RCC 7860 (cell line): ENCODE data around the gene CLK1.
"Not testable (repeated sequence)": the region's sequence is repeated elsewhere in the genome, so short reads cannot be mapped to it uniquely, and the experiment has no call there.

Experiments used
- DNase-seq: peaks from one replicate; pipeline ENCODE4 v3.0.0-alpha.2; 2015; ENCODE audit warnings: low spot score
- FAIRE-seq: peaks from 2 replicates; lab custom pipeline; 2012; peaks lifted over from hg19 to GRCh38; lab: Jason Lieb, UNC

CLK1 gene

DNA sequence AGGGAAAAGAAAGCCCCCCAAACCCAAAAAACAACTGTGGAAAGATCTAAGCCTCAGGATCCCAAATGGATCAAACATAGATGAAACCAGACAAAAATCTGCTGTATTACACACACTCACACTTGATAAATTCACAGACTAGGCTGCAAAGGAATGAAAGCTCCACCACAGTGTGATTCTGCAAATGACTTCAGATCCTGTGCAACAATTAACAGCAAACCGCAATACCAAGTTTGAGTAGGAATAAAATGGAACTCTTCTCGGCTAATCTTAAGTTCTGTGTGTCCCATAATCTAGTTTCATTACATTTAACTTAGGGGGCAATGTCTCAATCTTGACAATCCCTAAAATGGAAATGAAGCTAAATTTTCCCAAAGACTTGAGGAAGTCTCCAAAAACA, 11.9 kb downstream of the CLK1 start:
- no peak for DNase-seq
- FAIRE-seq = no peak

DNA sequence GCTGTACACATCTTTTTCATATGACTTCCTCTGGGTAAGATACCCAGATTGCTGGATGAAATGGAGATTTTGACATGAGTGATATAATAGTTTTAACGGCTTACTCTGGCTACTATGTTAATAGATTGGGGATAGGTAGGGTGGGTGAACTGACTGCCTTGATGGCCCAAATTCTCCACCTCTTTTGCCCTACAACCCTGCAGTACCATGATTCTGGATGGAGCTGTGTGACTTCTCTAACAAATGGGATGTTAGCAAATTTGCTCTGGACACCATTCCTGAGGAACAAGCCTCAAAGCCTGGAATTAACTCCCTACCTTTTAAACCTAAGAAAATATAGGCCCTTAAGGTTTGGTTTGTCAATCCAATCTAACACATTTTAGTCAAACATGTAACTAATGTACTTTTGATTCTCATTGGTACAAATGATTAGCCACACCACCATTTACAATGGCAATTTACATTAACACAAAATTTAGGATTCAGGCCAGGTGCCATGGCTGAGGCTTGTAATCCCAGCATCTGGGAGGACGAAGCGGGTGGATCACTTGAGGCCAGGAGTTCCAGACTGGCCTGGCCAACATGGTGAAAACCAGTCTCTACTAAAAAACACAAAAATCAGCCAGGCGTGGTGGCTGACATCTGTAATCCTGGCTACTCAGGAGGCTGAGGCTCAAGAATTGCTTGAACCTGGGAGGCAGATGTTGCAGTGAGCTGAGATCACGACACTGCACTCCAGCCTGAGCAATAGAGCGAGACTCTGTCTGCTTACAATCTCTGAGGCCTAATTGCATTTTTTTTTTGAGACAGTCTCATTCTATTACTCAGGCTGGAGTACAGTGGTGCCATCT, 12.8 kb downstream of the CLK1 start:
- no peak for FAIRE-seq
- DNase-seq = no peak

DNA sequence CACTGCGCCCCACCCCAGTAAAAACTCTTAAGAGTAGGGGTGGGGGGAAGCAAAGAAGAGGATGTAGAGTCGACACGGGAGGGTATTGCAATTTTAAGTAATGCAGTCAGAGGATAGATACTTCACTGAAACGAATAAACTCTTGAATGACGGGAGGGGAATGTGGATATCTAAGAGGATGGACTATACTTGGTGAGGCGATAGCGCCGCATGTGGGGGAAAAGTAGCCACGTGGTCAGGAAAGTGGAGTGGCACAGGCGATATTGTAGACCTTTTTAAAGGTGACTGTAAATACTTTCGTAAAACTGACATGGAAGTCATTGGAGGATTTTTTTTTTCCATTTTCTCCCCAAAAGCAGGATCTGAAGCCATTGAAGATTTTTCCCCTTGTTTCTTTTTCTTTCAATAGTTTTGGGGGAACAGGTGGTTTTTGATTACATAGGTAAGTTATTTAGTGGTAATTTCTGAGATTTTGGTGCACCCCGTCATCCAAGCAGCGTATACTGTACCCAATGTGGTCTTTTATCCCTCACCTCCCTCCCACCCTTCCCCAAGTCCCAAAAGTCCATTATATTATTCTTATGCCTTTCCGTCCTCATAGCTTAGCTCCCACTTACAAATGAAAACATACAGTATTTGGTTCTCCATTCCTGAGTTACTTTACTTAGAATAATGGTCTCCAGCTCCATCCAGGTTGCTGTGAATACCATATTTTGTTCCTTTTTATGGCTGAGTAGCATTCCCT, 13.8 kb downstream of the CLK1 start:
- no peak for DNase-seq
- FAIRE-seq = no peak

DNA sequence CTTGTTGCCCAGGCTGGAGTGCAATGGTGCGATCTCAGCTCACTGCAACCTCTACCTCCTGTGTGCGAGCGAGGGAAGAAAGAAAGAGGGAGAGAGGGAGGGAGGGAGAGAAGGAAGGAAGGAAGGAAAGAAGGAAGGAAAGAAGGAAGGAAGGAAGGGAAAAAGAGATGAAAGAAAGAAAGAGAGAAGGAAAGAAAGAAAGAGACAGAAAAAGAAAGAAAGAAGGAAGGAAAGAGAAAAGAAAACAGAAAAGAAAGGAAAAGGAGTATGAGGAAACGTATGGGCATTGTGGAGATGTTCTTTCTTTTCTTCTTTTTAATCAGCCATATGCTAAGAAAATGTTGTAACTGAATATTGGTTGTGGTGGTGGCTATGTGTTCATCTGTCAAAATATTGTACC, 16.5 kb downstream of the CLK1 start:
- no peak for FAIRE-seq
- no peak for DNase-seq

DNA sequence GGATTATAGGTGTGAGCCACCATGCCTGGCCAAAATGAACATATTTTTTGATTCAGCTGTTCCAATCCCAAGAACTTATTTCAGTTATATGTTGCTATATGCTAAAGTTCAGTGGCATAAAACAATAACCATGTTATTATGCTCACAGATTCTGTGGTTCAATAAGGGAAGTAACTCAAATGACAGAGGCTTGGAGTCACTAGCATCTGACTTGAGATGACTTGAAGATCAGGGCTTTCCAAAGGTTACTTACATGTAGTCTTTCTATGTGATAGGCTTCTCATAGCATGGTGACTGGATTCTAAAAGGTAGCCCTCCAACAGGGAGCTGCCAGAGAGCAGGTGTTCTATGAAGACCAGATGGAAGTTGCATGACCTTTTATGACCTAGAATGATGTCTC, 17.2 kb downstream of the CLK1 start:
- DNase-seq = no peak
- FAIRE-seq = no peak

DNA sequence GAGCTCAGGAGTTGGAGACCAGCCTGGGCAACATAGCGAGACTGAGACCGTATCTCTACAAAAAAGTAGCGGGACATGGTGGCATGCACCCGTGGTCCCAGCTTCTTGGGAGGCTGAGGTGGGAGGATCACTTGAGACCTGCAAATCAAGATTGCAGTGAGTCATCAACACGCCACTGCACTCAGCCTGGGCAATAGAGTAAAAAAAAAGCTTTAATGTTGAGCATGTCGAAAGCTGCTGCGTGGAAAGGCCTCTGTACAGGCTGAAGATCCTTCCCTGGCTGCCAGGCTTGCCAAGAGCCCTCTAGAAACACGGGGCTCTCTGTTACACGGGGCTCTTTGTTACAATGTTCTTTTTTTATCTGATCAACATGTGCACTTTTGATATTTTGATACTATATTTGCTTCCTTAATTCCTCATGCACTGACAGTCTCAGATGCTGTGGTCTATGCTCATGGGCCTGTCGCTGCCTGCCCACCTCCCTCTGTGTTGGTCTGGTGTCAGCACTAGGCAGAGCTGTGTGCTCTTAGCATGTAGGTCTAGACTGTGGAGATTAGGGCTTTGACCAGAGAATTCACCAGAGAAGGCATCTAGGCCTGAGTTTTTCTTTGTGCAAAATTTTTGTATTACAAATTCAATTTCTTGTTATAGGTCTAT, 18.7 kb downstream of the CLK1 start:
- DNase-seq (no peak), FAIRE-seq (no peak)

DNA sequence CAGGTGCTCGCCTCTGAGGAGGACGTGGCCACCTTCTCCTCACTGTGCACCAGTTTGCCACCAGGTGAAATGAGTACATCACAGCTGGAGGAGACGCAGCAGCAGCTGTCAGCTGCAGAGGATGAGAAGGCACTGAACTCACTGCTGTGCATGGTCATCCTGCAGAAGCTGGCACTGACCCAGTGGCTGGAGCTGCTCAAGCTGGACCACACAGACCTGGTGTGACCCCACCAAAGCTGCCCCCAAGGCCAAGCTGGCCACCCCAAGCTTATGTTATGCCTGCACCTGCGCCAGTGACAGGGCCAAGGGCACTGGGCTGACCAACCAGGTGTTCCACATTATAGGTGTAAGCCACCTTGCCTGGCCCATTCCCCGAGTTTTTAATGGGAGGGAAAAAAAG, 19.3 kb downstream of the CLK1 start:
- DNase-seq = no peak
- FAIRE-seq = no peak

DNA sequence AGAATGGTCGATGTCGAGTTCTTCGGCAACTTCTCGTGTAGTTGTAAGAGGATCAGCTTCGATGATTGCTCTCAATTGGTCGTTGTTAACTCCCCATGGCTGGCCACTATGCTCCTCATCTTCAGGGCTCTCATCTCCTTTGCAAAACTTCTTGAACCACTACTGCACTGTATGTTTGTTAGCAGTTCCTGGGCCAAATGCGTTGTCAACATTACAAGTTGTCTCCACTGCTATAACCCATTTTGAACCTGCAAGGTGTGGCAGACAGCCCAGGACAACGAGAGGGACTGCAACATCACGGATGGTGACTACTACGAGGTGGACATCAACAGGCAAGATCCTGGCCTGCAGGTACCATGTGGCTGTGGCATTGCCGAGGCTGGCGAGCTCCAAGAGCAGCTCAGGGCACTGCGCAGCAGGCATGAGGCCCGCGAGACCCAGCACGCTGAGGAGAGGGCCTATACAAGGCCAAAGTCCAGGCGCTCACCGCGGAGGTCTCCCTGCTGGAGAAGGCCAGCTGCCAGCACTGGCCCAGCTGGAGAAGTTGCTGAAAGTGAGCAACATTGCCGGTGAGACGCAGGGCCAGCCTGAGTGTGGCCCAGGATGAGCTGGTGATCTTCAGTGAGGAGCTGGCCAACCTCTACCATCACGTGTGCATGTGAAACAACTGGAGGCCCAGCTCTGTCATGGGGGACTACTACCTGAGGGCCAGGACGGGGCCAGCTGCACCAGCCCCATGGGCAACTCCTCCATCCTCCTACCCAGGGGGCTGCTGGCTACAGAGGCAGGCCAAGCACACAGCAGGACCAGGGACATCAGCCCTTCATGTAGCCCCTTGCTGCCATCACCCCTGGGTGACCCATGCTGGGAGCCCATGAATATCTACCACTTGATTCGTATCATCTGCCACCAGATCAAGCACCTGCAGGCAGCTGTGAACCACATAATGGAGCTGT, 20.2 kb downstream of the CLK1 start:
- DNase-seq (no peak), FAIRE-seq (no peak)

DNA sequence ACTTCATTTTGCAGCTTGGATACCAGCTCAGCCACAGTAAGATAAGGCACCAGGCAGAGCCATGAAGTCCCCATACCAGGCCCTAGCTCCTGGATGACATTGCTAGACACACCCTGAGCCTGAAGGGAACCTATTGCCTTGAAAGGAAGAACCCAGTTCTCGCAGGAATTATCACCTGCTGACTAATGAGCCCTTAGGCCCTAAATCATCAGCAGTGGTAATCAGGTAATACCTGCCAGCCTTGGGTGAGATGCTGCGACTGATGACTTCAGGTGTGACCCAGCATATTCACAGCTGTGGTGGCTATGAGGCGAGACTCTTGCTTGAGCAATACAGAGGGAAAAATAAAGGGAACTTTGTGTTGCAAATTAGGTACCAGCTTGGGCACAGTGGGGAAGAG, 24.9 kb downstream of the CLK1 start:
- DNase-seq (no peak), FAIRE-seq (no peak)

DNA sequence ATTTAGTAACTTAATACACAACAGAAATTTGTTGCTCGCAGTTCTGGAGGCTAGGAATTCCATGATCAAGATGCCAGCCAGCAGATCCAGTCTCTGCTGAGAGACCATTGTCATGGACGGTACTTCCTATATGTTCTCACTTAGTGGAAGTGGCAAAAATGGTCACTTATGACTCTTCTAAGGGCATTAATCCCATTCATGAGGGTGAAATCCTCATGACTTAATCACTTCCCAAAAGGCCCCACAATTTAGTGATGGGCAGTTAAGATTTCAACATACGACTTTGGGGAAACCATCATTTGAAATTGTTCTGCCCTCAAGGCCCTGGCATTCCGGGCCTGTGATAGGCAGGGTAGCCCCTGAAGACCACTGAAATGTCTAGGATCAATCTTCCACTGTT, 29.8 kb downstream of the CLK1 start:
- no peak for DNase-seq
- FAIRE-seq = no peak

DNA sequence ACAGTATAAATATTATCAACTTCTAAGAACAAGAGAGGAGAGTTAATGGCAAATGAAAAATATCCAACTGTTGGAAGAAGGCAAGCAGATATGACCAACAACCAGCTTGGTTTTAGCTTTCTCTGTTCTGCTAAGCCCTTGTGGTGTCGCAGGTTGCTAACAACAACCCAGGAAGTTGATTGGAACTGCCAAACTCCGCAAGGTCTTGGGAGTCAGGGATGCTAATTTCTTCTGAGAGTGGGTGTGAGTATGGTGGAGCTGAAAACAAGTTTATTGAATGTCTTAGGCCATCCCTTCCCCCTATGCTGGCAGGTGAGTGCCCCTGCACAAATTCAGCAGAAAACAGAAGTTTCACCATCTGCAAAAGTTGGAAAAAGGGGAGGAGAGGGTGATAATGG, 35.2 kb downstream of the CLK1 start:
- FAIRE-seq (no peak), DNase-seq (no peak)

DNA sequence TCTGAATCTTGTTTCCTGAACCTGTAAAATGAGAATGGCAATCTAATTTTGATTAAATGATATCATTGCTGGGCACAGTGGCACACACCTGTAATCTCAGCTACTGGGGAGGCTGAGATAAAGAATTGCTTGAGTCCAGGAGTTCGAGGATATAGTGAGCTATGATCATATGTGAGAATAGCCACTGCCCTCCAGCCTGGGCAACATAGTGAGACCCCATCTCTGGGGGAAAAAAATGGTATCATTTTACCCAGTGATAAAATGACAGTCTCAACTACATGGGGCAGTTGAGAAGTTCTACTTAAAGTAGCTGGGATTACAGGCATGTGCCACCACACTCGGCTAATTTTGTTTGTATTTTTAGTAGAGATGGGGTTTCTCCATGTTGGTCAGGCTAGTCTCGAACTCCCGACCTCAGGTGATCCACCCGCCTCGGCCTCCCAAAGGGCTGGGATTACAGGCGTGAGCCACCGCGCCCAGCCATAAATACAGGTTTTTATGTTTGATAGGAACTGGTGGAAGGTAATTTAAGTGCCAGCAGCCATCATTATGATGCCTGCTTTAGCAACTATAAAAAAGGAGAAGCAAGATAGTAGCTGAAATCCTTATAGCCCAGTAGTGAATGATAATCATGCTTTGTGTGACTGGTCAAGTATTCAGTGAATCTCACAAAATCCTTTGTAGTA, 35.7 kb downstream of the CLK1 start:
- no peak for DNase-seq

DNA sequence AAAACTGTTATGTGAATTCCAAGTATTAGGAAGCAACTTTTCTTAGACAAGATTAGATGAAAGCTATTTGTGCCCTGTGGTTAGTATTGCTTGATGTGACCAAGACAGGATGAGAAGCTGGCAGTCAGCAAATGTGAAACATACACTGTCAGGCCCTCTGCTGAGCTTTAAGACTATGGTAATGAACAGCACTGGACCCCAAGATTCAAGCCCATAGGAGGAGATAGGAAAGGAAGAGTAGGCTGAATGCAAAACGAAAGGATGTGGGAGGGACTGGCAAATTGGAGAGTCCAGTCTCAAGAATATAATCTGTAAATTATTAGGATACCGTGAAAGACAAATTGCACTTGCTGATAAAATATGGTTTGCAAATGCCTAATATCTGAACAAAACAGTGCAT, 36.4 kb downstream of the CLK1 start:
- FAIRE-seq (no peak), DNase-seq (no peak)

More for the DNA sequence above, 35.7 kb downstream of the CLK1 start:
- no peak for FAIRE-seq

DNA sequence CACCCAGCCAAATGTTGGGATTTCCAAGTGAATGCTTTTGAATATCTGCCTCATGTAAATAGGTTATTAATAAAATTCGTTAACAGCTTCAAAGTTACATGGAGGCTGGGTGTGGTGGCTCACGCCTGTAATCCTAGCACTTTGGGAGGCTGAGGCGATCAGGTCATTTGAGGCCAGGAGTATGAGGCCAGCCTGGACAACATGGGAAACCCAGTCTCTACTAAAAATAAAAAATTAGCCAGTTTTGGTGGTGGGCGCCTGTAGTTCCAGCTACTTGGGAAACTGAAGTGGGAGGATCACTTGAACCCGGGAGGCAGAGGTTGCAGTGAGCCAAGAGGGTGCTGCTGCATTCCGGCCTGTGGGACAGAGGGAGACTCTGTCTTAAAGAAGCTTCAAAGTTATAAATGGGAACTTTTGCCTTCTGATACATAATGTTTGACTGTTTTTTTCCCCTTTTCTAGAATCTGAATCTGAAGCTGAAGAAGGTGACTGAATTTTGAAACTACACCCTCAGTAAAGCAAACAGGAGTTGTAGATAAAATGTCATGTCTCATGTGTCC, 42.7 kb downstream of the CLK1 start:
- FAIRE-seq (no peak), DNase-seq (no peak)

DNA sequence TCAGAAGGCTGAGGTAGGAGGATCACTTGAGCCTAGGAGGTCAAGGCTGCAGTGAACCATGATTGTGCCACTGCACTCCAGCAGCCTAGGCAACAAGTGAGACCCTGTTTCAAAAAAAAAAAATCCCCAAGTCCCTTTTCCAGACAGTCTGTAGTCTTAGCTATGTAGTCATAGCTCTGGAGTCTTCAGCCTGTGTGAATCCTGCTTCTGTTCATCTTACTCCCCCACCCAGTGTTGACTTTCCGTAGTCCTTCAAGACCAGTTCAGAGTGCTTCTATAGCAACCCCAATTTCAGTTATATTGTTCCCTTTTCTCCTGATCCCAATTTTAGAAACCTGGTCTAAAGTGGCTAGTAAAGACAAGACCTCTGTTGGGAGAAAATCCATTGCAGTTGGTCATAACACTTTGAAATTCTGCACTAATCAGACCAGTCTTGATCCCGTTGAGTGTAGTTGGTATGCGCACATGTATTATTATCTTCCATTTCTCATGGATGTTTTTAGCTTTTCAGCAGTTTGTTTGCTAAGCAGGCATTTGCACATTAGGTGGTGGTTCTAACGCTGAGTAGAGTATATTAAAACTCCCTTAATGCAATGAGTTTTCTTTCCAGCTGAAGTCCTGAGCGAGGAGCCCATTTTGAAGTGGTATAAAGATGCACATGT, 43.8 kb downstream of the CLK1 start:
- FAIRE-seq (no peak), DNase-seq (no peak)

DNA sequence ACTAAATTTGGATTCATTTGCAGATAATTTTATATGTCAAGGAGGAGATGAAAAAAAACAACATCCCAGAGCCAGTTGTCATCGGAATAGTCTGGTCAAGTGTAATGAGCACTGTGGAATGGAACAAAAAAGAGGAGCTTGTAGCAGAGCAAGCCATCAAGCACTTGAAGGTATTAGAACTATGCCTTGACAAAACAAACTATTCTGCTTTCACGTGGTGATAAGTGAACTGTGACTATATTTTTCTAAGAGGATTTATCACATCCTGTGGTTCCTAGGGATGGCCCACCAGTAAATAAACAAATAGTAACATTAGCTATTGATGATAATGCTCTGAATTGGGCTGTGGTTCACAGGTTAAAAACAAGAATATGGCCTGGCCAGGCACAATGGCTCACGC, 45.7 kb downstream of the CLK1 start:
- not testable (repeated sequence) for FAIRE-seq, DNase-seq

DNA sequence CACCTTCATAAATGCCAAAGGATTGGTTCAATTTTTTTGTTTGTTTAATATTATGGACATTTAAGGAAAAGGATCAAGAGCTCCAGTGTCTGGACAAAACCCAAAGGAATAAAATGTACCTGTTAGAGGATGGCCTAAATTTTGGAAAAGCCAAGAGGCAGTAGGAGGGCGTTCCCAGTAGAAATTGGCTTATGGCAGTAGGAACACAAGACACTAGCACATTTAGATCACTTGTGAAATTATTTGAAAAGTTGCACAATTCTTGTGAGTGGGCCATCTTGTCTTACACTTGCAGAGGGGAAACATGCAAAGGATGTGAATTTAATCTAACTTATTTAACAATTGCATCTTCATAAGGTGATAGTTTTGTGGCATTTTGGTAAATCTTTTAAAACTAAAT, 49.5 kb downstream of the CLK1 start:
- no peak for FAIRE-seq
- no peak for DNase-seq

DNA sequence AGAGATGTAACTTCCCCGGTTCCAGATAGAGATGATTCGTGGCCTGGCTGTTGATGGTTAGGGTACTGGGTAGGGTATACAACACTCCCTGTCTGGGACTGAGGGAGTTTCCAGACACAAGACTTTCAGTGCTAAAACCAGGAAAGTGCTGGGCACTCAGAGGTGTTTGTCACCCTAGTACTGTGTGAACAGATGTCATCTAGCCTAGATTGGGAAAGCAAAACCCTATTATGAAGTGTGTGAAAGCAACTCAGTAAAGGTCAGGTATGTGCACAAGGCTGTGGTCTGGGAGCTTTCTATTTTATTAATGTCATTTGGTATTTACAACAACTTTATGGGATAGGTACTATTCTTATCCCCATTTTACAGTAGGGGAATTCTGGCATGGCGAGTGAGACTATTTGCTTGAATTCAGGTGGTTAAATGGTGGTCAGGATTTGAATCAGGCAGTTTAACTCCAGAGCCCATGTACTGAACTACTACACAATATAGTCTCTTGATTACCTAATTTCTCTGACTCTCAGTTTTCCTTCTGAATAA, 50.1 kb downstream of the CLK1 start:
- no peak for FAIRE-seq
- DNase-seq = no peak
